ENCODE measurements around the gene ESD.

The ESD gene

GRCh38 chr13:46796515-46797474 lies at the start of gene ESD:
Gene ESD (minus strand): TSS chr13:46797161. CDS start chr13:46791413, 5,748 bp downstream.
- TF ChIP-seq EP300 (IDR thresholded peaks at IDR 0.05; ENCODE audit: borderline replicate concordance) (no peak), YY1 (IDR thresholded peaks at IDR 0.05; ENCODE audit: low read depth) (peak; percentile 92), EGR1 (IDR thresholded peaks at IDR 0.05) (0 out of 2 replicates have a peak, but pooled peaks have one; percentile 3), NFIC (IDR thresholded peaks at IDR 0.05) (no peak), TAF1 (IDR thresholded peaks at IDR 0.05; ENCODE audit: low read depth) (peak; percentile 67), MAX (IDR thresholded peaks at IDR 0.05) (peak; percentile 98), TCF12 (IDR thresholded peaks at IDR 0.05; ENCODE audit: low read depth) (no peak), USF1 (IDR thresholded peaks at IDR 0.05) (peak; percentile 88)

GRCh38 chr13:46846726-46847125 lies 49.8 kb upstream of the ESD start:
- TF ChIP-seq TEAD4 (IDR thresholded peaks at IDR 0.05) (0 out of 2 replicates have a peak, but pooled peaks have one; percentile 12), USF1 (IDR thresholded peaks at IDR 0.05) (no peak)

- TF ChIP-seq YY1 (IDR thresholded peaks at IDR 0.05; ENCODE audit: low read depth) = no peak
- TF ChIP-seq NFIC (IDR thresholded peaks at IDR 0.05) = no peak
- no peak for TF ChIP-seq RAD21 (IDR thresholded peaks at IDR 0.05; ENCODE audit: low read depth)
- TF ChIP-seq USF1 (IDR thresholded peaks at IDR 0.05) = no peak
- no peak for TF ChIP-seq CEBPB (IDR thresholded peaks at IDR 0.05)
- no peak for TF ChIP-seq MAX (IDR thresholded peaks at IDR 0.05)
Observed at GRCh38 chr13:46845146-46845545, 48.2 kb upstream of the ESD start.

GRCh38 chr13:46844431-46844830 lies 47.5 kb upstream of the ESD start:
- no peak for TF ChIP-seq FOXM1 (IDR thresholded peaks at IDR 0.05; ENCODE audit: borderline replicate concordance, low read depth)

GRCh38 chr13:46839399-46839798 lies 42.4 kb upstream of the ESD start:
- no peak for TF ChIP-seq REST (IDR thresholded peaks at IDR 0.05; ENCODE audit: low read depth)
- no peak for TF ChIP-seq EP300 (IDR thresholded peaks at IDR 0.05; ENCODE audit: borderline replicate concordance)
- no peak for TF ChIP-seq EGR1 (IDR thresholded peaks at IDR 0.05)
- TF ChIP-seq TEAD4 (IDR thresholded peaks at IDR 0.05) = no peak
- no peak for TF ChIP-seq TAF1 (IDR thresholded peaks at IDR 0.05; ENCODE audit: low read depth)
- no peak for TF ChIP-seq CEBPB (IDR thresholded peaks at IDR 0.05)
- no peak for TF ChIP-seq FOXM1 (IDR thresholded peaks at IDR 0.05; ENCODE audit: borderline replicate concordance, low read depth)
- no peak for TF ChIP-seq USF1 (IDR thresholded peaks at IDR 0.05)
- no peak for TF ChIP-seq YY1 (IDR thresholded peaks at IDR 0.05; ENCODE audit: low read depth)
- no peak for TF ChIP-seq MAX (IDR thresholded peaks at IDR 0.05)
- no peak for TF ChIP-seq CREB1 (IDR thresholded peaks at IDR 0.05; ENCODE audit: low read depth)
- TF ChIP-seq TCF12 (IDR thresholded peaks at IDR 0.05; ENCODE audit: low read depth) = no peak
- no peak for TF ChIP-seq ZBTB7A (IDR thresholded peaks at IDR 0.05; ENCODE audit: low read depth)
- TF ChIP-seq RAD21 (IDR thresholded peaks at IDR 0.05; ENCODE audit: low read depth) = no peak
- no peak for TF ChIP-seq NFIC (IDR thresholded peaks at IDR 0.05)

- TF ChIP-seq MAX (IDR thresholded peaks at IDR 0.05) = no peak
- TF ChIP-seq TEAD4 (IDR thresholded peaks at IDR 0.05) = no peak
- TF ChIP-seq EGR1 (IDR thresholded peaks at IDR 0.05) = no peak
- TF ChIP-seq ZBTB7A (IDR thresholded peaks at IDR 0.05; ENCODE audit: low read depth) = no peak
- no peak for TF ChIP-seq USF1 (IDR thresholded peaks at IDR 0.05)
- TF ChIP-seq TCF12 (IDR thresholded peaks at IDR 0.05; ENCODE audit: low read depth) = no peak
- no peak for TF ChIP-seq FOXM1 (IDR thresholded peaks at IDR 0.05; ENCODE audit: borderline replicate concordance, low read depth)
- TF ChIP-seq RAD21 (IDR thresholded peaks at IDR 0.05; ENCODE audit: low read depth) = no peak
- no peak for TF ChIP-seq NFIC (IDR thresholded peaks at IDR 0.05)
- no peak for TF ChIP-seq TAF1 (IDR thresholded peaks at IDR 0.05; ENCODE audit: low read depth)
- no peak for TF ChIP-seq YY1 (IDR thresholded peaks at IDR 0.05; ENCODE audit: low read depth)
- no peak for TF ChIP-seq CEBPB (IDR thresholded peaks at IDR 0.05)
- no peak for TF ChIP-seq EP300 (IDR thresholded peaks at IDR 0.05; ENCODE audit: borderline replicate concordance)
Observed at GRCh38 chr13:46834657-46835056, 37.7 kb upstream of the ESD start.

All from Ishikawa (cell line).